ENCODE data around the gene SMYD2. TPM values are rescaled to one million over a fixed set of nuclear protein-coding genes. Genes with fewer than 3 reads are reported as not detected.

Gene SMYD2
- total and polyA plus RNA-seq, 2 of the 8 experiments (the other 6 are each of a cell fraction or from before 2014, with no cell fraction given): 3.0 to 5.2 TPM

DNA sequence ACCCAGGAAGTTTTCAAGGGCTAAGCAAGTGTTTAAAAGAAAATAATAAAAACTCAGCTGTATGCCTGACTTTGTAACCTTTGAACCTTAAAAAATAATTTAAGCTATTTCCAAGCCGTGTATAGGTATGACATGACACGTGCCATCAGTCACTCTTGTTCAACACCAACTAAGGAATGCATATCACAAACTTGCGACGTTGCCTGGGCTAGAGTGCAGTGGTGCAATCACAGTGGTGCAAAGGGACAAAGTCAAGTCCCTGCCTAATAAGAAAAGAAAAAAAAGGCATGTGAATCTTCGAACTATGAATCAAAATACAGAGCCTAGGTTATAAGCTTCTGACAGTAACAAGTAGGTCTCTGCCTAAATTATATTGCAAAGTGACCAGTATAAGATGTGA is 79.2 kb downstream of the SMYD2 start:
- DNase-seq (ENCODE audit: low read depth in 1 of 2, low spot score in 2 of 2): no peak
- no peak overlapping the region for H2BK120ac ChIP-seq (replicated peaks; ENCODE audit: low read depth, low read length)
- TF ChIP-seq BCL11A (IDR thresholded peaks at IDR 0.05; ENCODE audit: low read depth in 2 of 2, low read length in 2 of 2) (no peak), EZH2 (IDR thresholded peaks at IDR 0.05; ENCODE audit: low read depth, low read length, severe bottlenecking) (no peak), EP300 (IDR thresholded peaks at IDR 0.05; ENCODE audit: borderline replicate concordance in 1 of 2, low read depth in 2 of 2, low read length in 2 of 2) (no peak), TEAD4 (IDR thresholded peaks at IDR 0.05; ENCODE audit: low read depth, low read length) (no peak), E2F6 (IDR thresholded peaks at IDR 0.05) (no peak), TAF1 (IDR thresholded peaks at IDR 0.05; ENCODE audit: low read depth, low read length) (no peak), MAFK (IDR thresholded peaks at IDR 0.05; ENCODE audit: low read depth, low read length) (no peak), CBX5 (IDR thresholded peaks at IDR 0.05; ENCODE audit: low read depth, low read length) (no peak), POLR2AphosphoS5 (IDR thresholded peaks at IDR 0.05; ENCODE audit: low read depth, low read length) (no peak), JUN (IDR thresholded peaks at IDR 0.05; ENCODE audit: low read depth, low read length) (no peak), SP4 (IDR thresholded peaks at IDR 0.05; ENCODE audit: low read length) (no peak), CREB1 (IDR thresholded peaks at IDR 0.05) (no peak), TCF12 (IDR thresholded peaks at IDR 0.05; ENCODE audit: low read depth, low read length) (no peak), JUND (IDR thresholded peaks at IDR 0.05; ENCODE audit: low read length) (no peak), RBBP5 (IDR thresholded peaks at IDR 0.05; ENCODE audit: borderline replicate concordance, low read depth, low read length) (no peak)

More for the DNA sequence above, 79.2 kb downstream of the SMYD2 start:
- Histone ChIP-seq H3K4me3 (ENCODE audit: extremely low read depth in 1 of 4, insufficient read depth in 2 of 4, low read depth in 3 of 4, low read length in 4 of 4) (no peak overlapping the region), H3K27me3 (replicated peaks in 1 of 4; ENCODE audit: control insufficient read depth in 3 of 4, extremely low read depth in 1 of 4, insufficient read depth in 3 of 4, low read length in 3 of 4) (no peaks in the 10 kb centered on the region), H2AK5ac (ENCODE audit: low read depth, low read length) (no peak overlapping the region), H3K36me3 (ENCODE audit: control insufficient read depth in 2 of 4, insufficient read depth in 4 of 4, low read length in 3 of 4) (peaks cover 2 to 59% (median 20%) of the 10 kb centered on the region in 4 experiments; a peak in 7 of 8 replicates), H4K91ac (replicated peaks; ENCODE audit: insufficient read length, low read length) (no peak overlapping the region), H3K79me1 (ENCODE audit: low read depth, low read length) (no peaks in the 10 kb centered on the region; the same call in 1 of the 2 replicates), H2BK12ac (ENCODE audit: low read depth, low read length) (no peak overlapping the region), H4K8ac (ENCODE audit: extremely low read depth, insufficient read depth, low read length) (no peak overlapping the region), H3K4ac (replicated peaks; ENCODE audit: insufficient read length, low read depth, low read length) (no peak overlapping the region), H4K20me1 (replicated peaks in 1 of 2; ENCODE audit: control insufficient read depth in 1 of 2, insufficient read depth in 2 of 2, low read length in 2 of 2) (no peaks in the 10 kb centered on the region), H3K4me2 (ENCODE audit: insufficient read depth in 1 of 2, low read depth in 2 of 2, low read length in 2 of 2) (no peak overlapping the region), H3K9ac (replicated peaks in 1 of 4; ENCODE audit: extremely low read depth in 1 of 4, low read depth in 3 of 4, low read length in 3 of 4) (no peak overlapping the region), H4K5ac (ENCODE audit: insufficient read length, low read depth, low read length) (no peak overlapping the region), H3K79me2 (ENCODE audit: control insufficient read depth in 1 of 2, insufficient read depth in 2 of 2, low read length in 2 of 2) (no peaks in the 10 kb centered on the region), H3K27ac (ENCODE audit: low read depth, low read length) (no peak overlapping the region), H2AFZ (ENCODE audit: low read length) (no peak overlapping the region), H2BK15ac (ENCODE audit: low read length) (no peak overlapping the region), H3K23ac (ENCODE audit: insufficient read length) (no peak overlapping the region), H3K56ac (replicated peaks; ENCODE audit: insufficient read length, low read depth, low read length) (no peak overlapping the region), H3K4me1 (replicated peaks in 1 of 4; ENCODE audit: control insufficient read depth in 3 of 4, insufficient read depth in 4 of 4, low read length in 3 of 4) (peaks cover 0 to under 1% (median 0%) of the 10 kb centered on the region in 4 experiments; a peak in 1 of 7 replicates), H3K18ac (ENCODE audit: extremely low read depth, low read length) (no peak overlapping the region), H2BK5ac (ENCODE audit: low read depth, low read length) (no peak overlapping the region), H3K23me2 (ENCODE audit: low read depth, low read length) (peaks cover 2% of the 10 kb centered on the region; the same call in 1 of the 2 replicates), H3K14ac (ENCODE audit: insufficient read length) (no peak overlapping the region), H2BK20ac (ENCODE audit: low read length) (no peak overlapping the region), H3K9me3 (ENCODE audit: insufficient read depth in 2 of 2, low read depth in 1 of 2, low read length in 1 of 2) (no peaks in the 10 kb centered on the region)
- POLR2A ChIA-PET (ENCODE audit: partially characterized antibody): interaction anchor here (2.0 kb wide), 1 partner anchor 8 kb away, joined by 4 read pairs; no protein-coding TSS in a partner anchor
- WGBS, 2 experiments (ENCODE audit: extremely low coverage in 1 of 2, insufficient coverage in 1 of 2, insufficient read length in 1 of 2, insufficient replicate concordance in 2 of 2, low coverage in 1 of 2, low lambda C conversion rate in 2 of 2, missing lambda C conversion rate in 1 of 2): 96% methylated on average over 5 of the region's 5 CpGs; no CpG with 5 or more reads in 1 of the 2 experiments
- no peak for FAIRE-seq
- CTCF ChIA-PET (ENCODE audit: partially characterized antibody): interaction anchor here (0.8 to 11.1 kb wide), 6 partner anchors 9 to 136 kb away, joined by 3 to 124 read pairs (median 4); no protein-coding TSS in a partner anchor

Data from H1 (cell line).